ENCODE data around the gene C1QTNF2.

GRCh38 chr5:160297776-160298175, 72.7 kb downstream of the C1QTNF2 start:
- no peak for TF ChIP-seq CTCF (IDR thresholded peaks at IDR 0.05)
- TF ChIP-seq POLR2A (IDR thresholded peaks at IDR 0.05), result no peak
